Dermis microvascular lymphatic vessel endothelial cell (primary cell): ENCODE results near the gene FRMD4A. TPM values are rescaled to one million over a fixed set of nuclear protein-coding genes. Genes with fewer than 3 reads are reported as not detected.
A peak's percentile ranks its signal among the peaks of the same experiment; 100 is the strongest.
"Not testable (repeated sequence)": the region's sequence is repeated elsewhere in the genome, so short reads cannot be mapped to it uniquely, and the experiment has no call there.

Source experiments
- DNase-seq, 2 donors: peaks; one replicate each; pipeline versions ENCODE4 v3.0.0 to v3.0.0-alpha.2; 2010; ENCODE audit warnings: low read depth in 2 of 2
- total RNA-seq: library from RNA; depleted of rRNA; stranded (reverse); fragments of >200 nt; gene quantifications from 2 replicates; pipeline ENCODE4 v1.2.1, GENCODE V29; 2014

FRMD4A gene
- total RNA-seq, 1 donor from 2014 or later = 16.3 TPM

DNA sequence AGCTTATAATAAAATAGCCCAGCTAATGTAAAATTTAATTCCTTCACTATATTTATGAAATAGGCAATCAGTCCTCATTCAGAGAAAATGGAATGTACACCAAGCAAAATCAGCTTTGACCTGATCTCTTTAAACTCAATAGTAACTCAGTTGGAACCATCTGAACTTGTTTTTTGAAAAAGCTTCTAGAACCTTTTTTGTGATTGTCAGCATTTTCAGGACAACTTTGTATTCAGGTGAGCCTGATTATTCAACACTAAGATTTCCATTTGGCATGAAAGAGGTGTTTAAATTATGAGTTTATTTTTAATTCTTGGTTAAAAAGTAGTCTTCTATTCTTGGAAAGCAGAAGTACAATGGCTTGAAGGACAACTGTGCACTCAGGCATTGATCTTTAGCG lies 89.5 kb downstream of the FRMD4A start:
- DNase-seq = no peak

DNA sequence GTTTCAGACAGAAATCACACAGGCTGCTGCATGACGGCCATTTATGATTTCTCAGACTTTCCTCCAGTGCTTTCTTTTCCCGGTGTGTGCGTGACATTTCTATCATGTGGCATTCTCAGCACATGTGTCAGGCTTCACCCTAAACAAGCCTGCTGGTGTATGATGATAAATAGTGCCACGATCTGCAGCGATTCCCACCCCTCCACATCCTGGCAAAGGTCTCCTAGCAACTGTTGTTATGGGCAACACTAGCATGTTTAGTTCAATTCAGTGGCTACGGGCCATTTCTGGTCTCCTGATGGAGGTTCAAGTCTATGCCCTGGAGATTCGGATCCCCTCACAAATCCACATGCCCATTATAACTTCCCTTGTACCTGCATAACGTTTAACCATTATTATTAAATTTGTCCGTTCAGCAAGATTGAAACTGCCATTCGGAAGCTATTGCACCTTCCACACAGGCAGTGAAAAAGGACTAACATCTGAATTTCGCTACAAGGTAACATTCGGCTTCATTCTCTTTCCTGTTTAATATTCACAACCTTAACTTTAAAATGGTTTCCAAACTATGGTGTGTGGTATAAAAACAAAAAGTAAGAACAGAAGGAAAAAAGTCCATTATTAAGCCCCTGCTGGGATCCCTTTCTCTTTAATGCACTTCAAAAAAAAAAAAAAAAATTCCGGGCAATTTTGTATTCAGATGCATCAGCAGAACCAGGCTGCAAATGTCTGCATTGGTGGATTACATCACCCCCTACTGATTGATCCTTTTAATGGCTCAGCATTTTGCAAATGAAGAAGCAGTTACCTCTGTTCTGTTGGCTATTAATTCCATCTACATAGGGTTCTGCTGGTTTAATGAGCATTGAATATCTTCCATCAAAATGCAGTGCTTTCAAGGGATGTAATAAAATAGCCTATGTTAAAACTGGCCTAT lies 90.2 kb downstream of the FRMD4A start:
- peak in 1 of 2 donors; percentile 23 for DNase-seq

- DNase-seq = not testable (repeated sequence)
Measured at GRCh38 chr10:14238659-14239058, 92.1 kb downstream of the FRMD4A start.

DNA sequence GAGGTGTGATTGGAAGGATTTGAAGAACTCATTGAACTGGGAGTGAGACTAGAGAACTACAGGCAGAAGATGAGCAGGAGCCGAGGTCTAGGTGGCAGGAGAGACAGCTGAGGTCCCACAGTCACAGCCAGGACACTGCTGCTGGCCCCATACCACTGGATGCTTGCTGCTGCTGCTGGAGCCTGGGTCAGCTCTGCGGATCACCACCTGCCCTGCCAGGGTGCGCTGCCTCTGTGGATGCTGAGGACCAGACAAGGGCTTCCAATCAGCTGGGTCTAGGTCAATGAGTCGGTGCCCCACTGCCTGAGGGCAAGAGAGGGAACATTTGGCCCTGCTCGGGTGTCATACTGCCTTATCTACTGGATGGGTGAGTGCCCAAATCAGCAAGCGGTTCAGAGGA lies 94.4 kb downstream of the FRMD4A start:
- DNase-seq = no peak

GRCh38 chr10:14235566-14236195 lies 95.0 kb downstream of the FRMD4A start:
- no peak for DNase-seq

DNA sequence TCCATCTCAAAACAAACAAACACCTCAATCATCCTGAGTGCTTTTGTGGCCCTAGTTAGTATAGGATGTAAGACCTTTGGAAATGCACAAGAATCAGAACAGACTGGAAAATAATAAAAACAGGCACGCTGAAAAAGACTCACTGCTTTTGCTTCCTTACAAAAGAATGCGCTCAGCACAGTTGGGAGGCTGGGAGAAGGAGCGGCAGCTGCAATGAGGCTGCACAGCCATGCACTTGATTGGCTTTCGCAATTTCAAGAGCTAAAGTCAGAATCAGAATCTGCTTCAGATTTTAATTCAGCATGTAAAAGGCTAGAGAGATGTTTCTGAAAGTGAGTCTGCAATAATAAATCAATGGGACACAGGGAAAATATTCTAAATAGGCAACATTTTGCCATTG lies 97.2 kb downstream of the FRMD4A start:
- no peak for DNase-seq

DNA sequence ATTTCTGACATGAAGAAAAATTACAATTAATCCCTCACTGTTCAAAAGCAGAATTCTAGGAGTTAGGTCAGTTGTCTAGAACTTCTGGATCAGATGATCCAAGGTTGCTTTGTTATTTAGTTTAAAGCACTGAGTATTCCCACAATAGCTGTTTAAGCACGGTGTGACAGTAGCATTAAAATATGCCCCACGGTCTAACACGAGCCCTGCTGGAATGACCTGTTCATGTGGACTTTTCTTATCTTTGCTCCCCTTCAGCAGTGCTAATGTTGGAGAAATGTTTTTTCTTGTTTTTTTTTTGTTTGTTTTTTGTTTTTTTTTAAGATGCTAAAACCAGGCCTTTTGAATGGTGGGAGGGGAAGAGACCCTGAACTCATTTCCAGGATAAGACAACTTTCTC lies 101.9 kb downstream of the FRMD4A start:
- not testable (repeated sequence) for DNase-seq

DNA sequence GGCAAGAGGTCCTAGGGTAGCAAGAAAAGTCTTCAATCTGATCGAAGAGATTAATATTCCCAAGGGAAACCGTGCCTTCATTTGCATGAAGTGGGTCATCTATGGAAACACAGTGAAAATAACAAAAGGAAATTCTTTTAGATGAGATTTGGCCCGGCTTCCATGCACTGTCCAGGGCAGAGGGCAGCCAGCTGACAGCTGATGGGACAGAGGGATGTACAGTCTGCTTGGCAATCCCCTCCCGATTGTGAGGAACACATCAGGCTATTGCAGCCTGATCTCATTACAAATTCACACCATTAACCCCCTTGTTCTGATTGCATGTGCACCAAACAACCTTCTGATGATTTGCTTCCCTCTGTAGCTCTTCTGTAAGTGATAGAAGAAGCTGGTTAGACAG lies 105.3 kb downstream of the FRMD4A start:
- DNase-seq = peak in 1 of 2 donors; percentile 24

GRCh38 chr10:14220026-14220425 lies 110.7 kb downstream of the FRMD4A start:
- no peak for DNase-seq

DNA sequence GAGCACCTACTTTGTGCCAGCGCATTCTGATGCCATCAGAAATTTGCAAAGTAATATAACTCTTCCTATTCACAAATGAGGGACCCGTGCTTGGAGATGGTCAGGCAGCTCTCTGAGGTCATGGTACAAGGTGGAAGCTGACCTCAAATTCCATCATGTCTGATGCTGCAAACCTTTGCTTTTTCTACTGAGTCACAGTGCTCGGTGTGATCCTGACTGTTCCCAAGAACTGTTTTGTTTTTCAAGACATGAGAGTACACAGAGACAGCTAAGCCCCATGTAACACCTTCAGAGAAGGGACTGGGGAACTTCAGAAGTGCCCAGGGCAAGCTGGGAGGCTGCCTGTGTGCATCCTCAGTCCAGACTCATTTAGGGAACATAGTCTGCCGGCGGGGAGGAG lies 111.3 kb downstream of the FRMD4A start:
- DNase-seq = no peak

GRCh38 chr10:14215641-14216040 lies 115.1 kb downstream of the FRMD4A start:
- DNase-seq = no peak

DNA sequence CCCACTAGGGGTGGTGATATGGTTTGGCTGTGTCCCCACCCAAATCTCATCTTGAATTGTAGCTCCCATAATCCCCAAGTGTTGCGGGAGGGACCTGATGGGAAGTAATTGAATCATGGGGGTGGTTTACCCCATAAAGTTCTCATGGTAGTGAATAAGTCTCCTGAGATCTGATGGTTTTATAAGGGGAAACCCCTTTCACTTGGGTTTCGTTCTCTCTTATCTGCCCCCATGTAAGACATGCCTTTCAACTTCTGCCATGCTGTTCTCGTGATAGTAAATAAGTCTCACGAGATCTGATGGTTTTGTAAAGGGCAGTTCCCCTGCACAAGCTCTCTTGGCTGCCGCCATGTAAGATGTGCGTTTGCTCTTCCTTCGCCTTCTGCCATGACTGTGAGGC lies 117.0 kb downstream of the FRMD4A start:
- DNase-seq = not testable (repeated sequence)

DNA sequence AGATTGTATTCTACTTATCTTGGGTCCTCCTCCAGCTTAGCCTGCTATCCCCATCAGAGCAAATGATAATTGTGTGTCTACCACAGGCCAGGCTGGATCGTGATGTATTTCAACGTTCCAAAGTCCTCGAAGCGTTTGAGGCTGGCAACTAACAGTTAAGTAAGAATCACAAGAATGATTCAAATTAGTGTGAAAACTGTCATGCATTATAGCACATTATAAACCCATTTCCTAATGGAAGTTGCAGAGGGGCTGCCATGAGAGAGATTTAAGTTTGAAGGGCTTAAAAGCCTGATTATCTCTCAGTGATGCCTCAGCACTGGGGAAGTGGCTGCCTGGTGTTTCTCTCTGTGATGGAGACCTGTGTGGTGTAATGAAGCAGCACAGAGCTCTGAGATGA lies 119.1 kb downstream of the FRMD4A start:
- DNase-seq = no peak

GRCh38 chr10:14208231-14208630 lies 122.5 kb downstream of the FRMD4A start:
- no peak for DNase-seq

- no peak for DNase-seq
Measured at GRCh38 chr10:14205233-14205632, 125.5 kb downstream of the FRMD4A start.

DNA sequence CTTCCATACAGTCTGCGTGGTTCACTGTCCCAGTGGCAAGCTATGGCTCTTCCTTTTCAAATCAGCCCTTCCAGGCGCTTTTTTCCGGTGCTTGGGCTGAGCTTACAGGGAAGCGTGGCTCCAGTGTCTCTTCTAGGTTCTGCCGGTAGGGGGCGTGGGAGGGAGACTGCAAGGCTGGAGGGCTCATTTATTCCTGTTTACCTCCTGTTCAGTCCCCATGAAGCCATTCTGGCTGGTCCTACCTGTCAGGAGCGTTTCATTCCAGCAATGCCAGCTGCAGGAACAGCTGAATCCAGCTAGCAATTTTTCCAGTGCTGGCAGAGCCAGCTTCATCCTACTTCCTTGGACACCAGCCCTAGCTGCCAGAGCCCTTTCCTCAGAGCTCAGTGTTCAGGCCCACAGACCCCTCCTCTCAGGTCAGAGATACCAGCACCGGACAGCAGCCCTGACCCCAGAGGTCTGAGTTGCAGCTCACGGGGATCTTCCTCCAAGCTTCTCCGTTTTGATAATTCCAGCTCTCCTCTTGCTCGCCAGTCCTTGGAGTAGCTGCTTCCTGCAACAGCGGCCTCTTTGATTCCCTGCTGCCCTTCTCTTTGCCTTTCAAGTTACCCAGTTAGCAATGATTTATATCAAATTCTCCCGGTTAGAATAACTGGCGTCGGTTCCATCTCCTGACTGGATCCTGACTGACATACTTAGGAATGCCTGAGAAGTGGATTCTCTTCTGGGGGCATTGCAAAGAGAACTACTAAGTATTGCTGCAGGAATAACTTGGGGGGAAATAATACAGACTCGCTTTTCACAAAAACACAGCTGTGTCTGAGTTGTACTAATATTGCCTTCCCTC lies 129.8 kb downstream of the FRMD4A start:
- peak in 1 of 2 donors; percentile 6 for DNase-seq

DNA sequence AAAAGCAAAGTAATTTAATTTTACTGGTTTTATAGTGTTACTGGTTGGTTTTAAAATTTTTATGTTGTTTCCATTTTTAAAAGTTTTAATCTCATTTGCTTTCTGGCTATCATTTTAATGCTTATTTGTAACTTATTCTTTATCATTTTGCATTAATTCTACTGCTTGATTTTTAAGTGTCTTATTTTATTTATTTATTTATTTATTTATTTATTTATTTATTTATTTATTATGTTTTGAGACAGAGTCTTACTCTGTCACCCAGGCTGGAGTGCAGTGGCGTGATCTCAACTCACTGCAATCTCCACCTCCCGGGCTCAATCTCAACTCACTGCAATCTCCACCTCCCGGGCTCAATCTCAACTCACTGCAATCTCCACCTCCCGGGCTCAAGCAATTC lies 131.6 kb downstream of the FRMD4A start:
- DNase-seq = not testable (repeated sequence)

DNA sequence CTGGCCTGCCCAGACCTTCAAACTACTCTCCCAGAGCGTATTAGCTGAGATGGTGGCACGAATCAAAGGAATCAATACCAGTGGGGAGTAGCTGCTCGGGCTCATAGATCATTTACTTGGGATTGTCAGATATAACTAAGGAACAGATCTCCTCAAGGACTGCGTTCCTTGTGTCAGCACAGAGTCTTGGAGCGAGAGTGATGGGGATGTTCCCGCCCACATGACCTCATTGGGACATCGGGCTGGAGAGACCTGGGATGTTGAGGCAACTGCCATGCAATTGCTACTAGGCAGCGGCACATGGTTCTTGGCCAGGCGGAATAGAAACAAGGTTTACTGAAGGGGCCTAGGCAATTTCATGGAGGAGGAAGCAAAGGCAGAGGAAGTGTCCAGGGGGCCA lies 132.6 kb downstream of the FRMD4A start:
- DNase-seq = no peak

DNA sequence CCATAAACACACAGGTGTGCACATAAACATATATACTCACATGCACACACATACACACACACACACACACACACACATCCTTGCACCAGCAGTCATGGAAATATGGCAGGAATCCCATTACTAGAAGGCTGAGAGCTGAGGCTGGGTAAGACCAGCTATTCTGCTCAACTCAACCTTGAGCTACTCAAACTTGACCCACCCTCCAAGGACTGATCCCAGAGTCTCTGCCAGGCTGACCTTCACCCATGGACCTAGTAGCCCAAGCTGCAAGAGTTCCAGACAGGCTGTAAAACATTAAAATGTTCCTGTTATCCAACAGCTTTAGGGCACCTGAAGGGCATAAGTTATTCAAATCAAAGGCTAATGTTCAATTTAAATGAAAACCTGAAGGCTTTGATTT lies 134.6 kb downstream of the FRMD4A start:
- no peak for DNase-seq

DNA sequence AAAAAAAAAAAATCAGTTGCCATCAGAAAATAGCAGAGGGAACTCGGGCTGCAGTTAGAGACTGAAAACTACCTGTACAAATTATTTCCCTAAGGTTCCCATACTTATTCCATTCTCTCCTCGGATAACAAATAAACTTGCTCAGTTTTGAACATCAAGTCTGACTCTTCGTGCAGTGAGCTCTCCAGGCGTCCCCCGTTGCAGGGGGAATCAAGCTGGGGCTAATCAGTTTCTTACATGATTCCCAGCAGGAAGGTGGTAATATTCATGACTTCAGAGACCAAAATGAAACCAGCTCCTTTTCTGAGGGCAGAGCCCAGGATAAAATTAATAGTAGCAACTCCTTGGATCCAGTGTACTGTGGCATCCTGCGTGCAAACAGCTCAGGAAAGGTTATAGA lies 135.3 kb downstream of the FRMD4A start:
- no peak for DNase-seq

- DNase-seq = no peak
Measured at GRCh38 chr10:14192746-14193145, 138.0 kb downstream of the FRMD4A start.

DNA sequence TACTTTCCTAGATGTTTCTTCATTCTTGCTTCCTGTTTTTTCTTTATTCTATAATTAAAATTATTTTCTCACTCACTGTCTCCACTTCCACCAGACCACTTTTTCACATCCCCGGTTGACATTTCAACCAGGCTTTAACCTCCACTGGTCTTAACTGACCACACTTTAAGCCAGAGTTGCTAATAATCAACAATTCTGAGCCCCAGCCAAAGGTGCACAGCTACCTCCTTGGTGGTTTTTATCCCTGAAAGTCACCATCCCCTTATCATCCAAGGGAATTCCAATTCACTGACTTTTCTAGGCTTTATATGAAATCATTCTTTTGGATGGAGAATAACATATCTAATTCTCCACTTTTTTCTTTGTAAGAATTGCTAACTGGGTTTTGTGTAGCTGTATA lies 138.9 kb downstream of the FRMD4A start:
- DNase-seq = no peak
